ENCODE data around the gene PTPRN2.

DNA sequence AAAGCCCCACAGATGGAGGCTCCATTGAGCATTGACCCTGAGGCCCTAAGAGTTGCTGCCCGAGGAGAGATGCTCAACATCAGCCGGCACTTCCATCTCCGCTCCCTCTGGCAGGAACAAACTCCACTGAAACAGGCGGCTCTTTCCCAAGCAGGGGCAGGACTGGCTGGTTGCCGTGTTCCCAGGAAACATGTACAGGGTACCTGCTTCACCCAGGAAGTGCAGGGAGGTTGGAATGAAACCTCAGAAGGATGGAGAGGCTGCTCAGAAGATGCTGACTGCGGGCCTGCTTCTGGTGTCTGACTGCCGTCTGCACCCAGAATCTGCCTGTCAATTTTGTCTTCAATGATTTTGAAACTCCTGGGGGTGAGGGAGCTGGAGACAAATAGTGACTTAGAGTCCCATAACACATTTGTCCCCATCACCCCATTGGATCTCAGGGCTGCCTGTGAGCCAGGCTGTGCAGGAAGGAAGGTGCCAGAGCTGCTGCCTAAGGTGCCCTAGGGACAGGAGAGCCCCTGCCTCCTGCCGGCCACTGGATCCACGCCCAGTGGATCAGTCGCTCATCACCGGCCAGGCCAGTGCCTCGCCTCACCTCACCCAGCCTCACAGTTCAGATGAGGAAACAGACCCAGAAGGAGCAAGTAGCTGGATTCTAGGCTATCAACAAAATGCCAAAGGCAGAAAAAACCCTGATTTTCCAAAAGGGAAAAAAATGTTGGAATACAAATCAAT is 237.3 kb downstream of the PTPRN2 start:
- TF ChIP-seq YY1 (IDR thresholded peaks at IDR 0.05; ENCODE audit: low read depth, low read length) = no peak
- TF ChIP-seq, protein P1, sequence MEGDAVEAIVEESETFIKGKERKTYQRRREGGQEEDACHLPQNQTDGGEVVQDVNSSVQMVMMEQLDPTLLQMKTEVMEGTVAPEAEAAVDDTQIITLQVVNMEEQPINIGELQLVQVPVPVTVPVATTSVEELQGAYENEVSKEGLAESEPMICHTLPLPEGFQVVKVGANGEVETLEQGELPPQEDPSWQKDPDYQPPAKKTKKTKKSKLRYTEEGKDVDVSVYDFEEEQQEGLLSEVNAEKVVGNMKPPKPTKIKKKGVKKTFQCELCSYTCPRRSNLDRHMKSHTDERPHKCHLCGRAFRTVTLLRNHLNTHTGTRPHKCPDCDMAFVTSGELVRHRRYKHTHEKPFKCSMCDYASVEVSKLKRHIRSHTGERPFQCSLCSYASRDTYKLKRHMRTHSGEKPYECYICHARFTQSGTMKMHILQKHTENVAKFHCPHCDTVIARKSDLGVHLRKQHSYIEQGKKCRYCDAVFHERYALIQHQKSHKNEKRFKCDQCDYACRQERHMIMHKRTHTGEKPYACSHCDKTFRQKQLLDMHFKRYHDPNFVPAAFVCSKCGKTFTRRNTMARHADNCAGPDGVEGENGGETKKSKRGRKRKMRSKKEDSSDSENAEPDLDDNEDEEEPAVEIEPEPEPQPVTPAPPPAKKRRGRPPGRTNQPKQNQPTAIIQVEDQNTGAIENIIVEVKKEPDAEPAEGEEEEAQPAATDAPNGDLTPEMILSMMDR (IDR thresholded peaks at IDR 0.05; ENCODE audit: control extremely low read depth in 1 of 3, insufficient read depth in 1 of 3, low read depth in 1 of 3, low read length in 3 of 3) = no peak

Measured in H1 (cell line).